Activated CD8-positive, alpha-beta T cell treated with anti-CD3 and anti-CD28 coated beads for 36 hours (primary cell): Measurements from ENCODE around the gene TRAK1. TPM values are rescaled to one million over a fixed set of nuclear protein-coding genes. Genes with fewer than 3 reads are reported as not detected.

ENCODE experiments used
- ATAC-seq: fragments of 200-7000 bp; cut with Tn5 transposase; one replicate; pipeline ENCODE4 v1.10.0; 2021; ENCODE audit warnings: mild to moderate bottlenecking, moderate library complexity
- CTCF ChIA-PET: fragments of 350-600 bp; sonication (Branson Sonifier 250); formaldehyde crosslinking; loops from one replicate; lab custom pipeline; 2021; ENCODE audit warnings: antibody characterized with exemption; lab: Charles Lee
- POLR2A ChIA-PET: fragments of 350-600 bp; sonication (Branson Sonifier 250); formaldehyde crosslinking; loops from one replicate; lab custom pipeline; 2021; ENCODE audit warnings: antibody characterized with exemption; lab: Charles Lee
- DNase-seq: peaks from one replicate; pipeline ENCODE4 v3.0.0-alpha.2; 2020
- H3K27ac Mint-ChIP-seq: one replicate; pipeline ENCODE4 v1.8.0; 2021; ENCODE audit warnings: mild to moderate bottlenecking, mixed read lengths
- H3K27me3 Mint-ChIP-seq: one replicate; pipeline ENCODE4 v1.8.0; 2021; ENCODE audit warnings: mixed read lengths
- H3K36me3 Mint-ChIP-seq: one replicate; pipeline ENCODE4 v1.8.0; 2021; ENCODE audit warnings: low read depth, mixed read lengths
- H3K4me1 Mint-ChIP-seq: one replicate; pipeline ENCODE4 v1.8.0; 2021; ENCODE audit warnings: low read depth, mixed read lengths
- H3K4me3 Mint-ChIP-seq: one replicate; pipeline ENCODE4 v1.8.0; 2021; ENCODE audit warnings: mild to moderate bottlenecking, moderate library complexity, mixed read lengths
- H3K9me3 Mint-ChIP-seq: one replicate; pipeline ENCODE4 v1.8.0; 2021; ENCODE audit warnings: mixed read lengths
- CTCF ChIP-seq: fragments of 200-600 bp; IDR thresholded peaks from one replicate; pipeline ENCODE4 v1.8.0; 2022; ENCODE audit warnings: antibody characterized with exemption, mild to moderate bottlenecking
- intact Hi-C: fragments of 100-400 bp; cut with micrococcal nuclease; formaldehyde crosslinking; loops from one replicate; pipeline ENCODE4 v1.10.0; 2022
- total RNA-seq, 2 experiments: library from RNA; stranded (reverse); gene quantifications; one replicate each; pipeline ENCODE4 v1.2.3, GENCODE V29; 2021

TRAK1 gene
- total RNA-seq, 2 experiments from 2014 or later, result 24.1 to 24.3 TPM

DNA sequence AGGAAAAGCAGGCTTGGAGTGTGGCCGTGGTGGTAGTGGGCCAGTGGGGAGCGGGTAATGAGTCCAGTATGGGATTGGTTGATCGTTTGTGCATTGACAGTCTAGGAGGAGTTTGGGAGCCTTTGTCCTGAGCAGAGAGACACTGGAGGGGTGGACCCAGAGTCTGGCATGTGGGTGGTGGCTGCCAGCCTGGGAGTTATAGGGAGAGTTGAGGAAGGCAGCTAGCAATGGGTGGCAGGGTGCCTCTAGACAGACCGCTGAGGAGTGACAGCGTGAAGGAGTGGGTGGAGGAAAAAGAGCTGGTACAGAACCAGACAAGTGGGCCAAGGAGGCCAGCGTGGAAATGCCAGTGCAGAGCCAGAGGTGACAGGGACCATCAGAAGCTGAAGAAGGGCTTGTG lies 176.7 kb downstream of the TRAK1 start:
- DNase-seq (no peak), ATAC-seq (no peak)
- intact Hi-C loops, result no loop called here
- H3K27ac Mint-ChIP-seq, result no peak overlapping the region
- POLR2A ChIA-PET, result no interaction called here
- TF ChIP-seq CTCF, result no peak
- CTCF ChIA-PET, result interaction anchor here (0.6 kb wide), 1 partner anchor 176 kb away, joined by 3 read pairs; no protein-coding TSS in a partner anchor
- no peak overlapping the region for H3K4me3 Mint-ChIP-seq
- peaks cover 5% of the 10 kb centered on the region for H3K9me3 Mint-ChIP-seq
- H3K4me1 Mint-ChIP-seq, result peaks cover 8% of the 10 kb centered on the region
- H3K36me3 Mint-ChIP-seq, result no peaks in the 10 kb centered on the region
- H3K27me3 Mint-ChIP-seq, result peaks cover 55% of the 10 kb centered on the region

DNA sequence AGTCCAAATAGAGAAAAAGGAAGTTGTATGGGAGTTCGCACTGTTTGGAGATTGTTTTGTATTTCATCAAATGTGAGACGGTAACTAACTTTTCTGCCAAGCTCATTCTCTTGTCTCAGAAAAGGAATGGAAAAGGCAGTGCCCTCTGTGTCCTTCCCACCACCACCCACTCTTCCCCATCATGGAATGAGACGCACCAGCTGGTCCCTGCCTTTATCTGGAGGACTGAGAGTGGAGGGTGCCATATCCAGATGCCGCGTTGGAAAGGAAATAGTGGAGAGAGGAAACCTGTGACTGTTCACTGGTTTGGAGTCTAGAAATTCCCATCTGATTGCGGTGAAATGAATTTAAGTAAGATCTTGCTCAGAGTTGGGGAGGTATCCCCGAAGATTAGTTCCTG lies 178.5 kb downstream of the TRAK1 start:
- H3K36me3 Mint-ChIP-seq, result no peaks in the 10 kb centered on the region
- TF ChIP-seq CTCF, result no peak
- H3K4me1 Mint-ChIP-seq, result peaks cover under 1% of the 10 kb centered on the region
- no peak overlapping the region for H3K27ac Mint-ChIP-seq
- peaks cover 5% of the 10 kb centered on the region for H3K9me3 Mint-ChIP-seq
- intact Hi-C loops, result no loop called here
- ATAC-seq, result no peak
- no peak overlapping the region for H3K4me3 Mint-ChIP-seq
- no peak for DNase-seq
- POLR2A ChIA-PET, result no interaction called here
- H3K27me3 Mint-ChIP-seq, result peaks cover 42% of the 10 kb centered on the region
- CTCF ChIA-PET, result no interaction called here

GRCh38 chr3:42270561-42270960 lies 179.4 kb downstream of the TRAK1 start:
- no peaks in the 10 kb centered on the region for H3K36me3 Mint-ChIP-seq
- no peaks in the 10 kb centered on the region for H3K4me1 Mint-ChIP-seq
- H3K4me3 Mint-ChIP-seq, result no peak overlapping the region
- DNase-seq (no peak), ATAC-seq (no peak)
- H3K27me3 Mint-ChIP-seq, result peaks cover 37% of the 10 kb centered on the region
- H3K27ac Mint-ChIP-seq, result no peak overlapping the region
- no peak for TF ChIP-seq CTCF
- intact Hi-C loops, result no loop called here
- ChIA-PET CTCF (interaction anchor here (2.8 kb wide), 1 partner anchor 23 kb away, joined by 12 read pairs; no protein-coding TSS in a partner anchor), POLR2A (no interaction called here)
- H3K9me3 Mint-ChIP-seq, result peaks cover 5% of the 10 kb centered on the region

DNA sequence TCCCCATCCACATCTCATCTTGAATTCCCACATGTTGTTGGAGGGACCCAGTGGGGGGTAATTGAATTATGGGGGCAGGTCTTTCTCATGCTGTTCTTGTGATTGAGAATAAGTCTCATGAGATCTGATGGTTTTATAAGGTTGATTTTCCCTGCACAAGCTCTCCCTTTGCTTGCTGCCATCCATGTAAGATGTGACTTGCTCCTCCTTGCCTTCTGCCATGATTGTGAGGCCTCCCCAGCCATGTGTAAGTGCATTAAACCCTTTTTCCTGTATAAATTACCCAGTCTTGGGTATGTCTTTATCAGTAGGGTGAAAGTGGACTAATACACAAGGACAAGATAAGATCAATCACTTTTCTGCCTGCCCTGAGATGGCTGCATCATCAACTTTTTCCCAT lies 180.6 kb downstream of the TRAK1 start:
- intact Hi-C loops, result no loop called here
- peaks cover 32% of the 10 kb centered on the region for H3K27me3 Mint-ChIP-seq
- no peak for ATAC-seq
- TF ChIP-seq CTCF, result no peak
- H3K27ac Mint-ChIP-seq, result no peak overlapping the region
- DNase-seq, result no peak
- no peaks in the 10 kb centered on the region for H3K4me1 Mint-ChIP-seq
- ChIA-PET POLR2A (no interaction called here), CTCF (interaction anchor here (2.8 kb wide), 1 partner anchor 24 kb away, joined by 12 read pairs; no protein-coding TSS in a partner anchor)
- no peaks in the 10 kb centered on the region for H3K36me3 Mint-ChIP-seq
- H3K4me3 Mint-ChIP-seq, result no peak overlapping the region
- peaks cover 5% of the 10 kb centered on the region for H3K9me3 Mint-ChIP-seq

DNA sequence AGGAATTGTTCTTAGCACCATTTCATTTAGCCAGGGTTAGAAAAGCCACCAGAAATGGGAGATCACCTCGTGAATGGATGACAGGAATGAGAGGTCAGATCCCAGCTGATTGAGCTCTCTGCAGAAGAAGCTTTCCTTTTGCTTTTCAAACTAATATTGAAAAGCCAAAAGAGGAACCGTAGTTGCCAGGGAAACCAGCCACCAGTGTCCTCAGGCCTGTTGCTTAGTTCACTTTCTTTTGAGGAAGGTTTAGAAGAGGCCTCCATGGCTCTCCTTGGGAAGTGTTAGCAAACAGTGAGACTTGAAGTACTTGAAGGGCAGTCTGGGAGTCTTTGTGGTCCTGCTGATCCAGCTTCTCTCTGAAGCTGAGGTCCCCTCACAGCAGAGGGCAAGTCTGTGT lies 182.2 kb downstream of the TRAK1 start:
- ATAC-seq (no peak), DNase-seq (no peak)
- no peak for TF ChIP-seq CTCF
- Mint-ChIP-seq H3K4me1 (no peaks in the 10 kb centered on the region), H3K36me3 (no peaks in the 10 kb centered on the region), H3K4me3 (no peak overlapping the region), H3K9me3 (peaks cover 5% of the 10 kb centered on the region), H3K27ac (no peak overlapping the region), H3K27me3 (peaks cover 22% of the 10 kb centered on the region)
- ChIA-PET POLR2A (no interaction called here), CTCF (interaction anchor here (1.1 to 2.8 kb wide), 3 partner anchors 12 to 170 kb away, joined by 3 to 12 read pairs (median 4); no protein-coding TSS in a partner anchor)
- intact Hi-C loops, result no loop called here
